HPDE6-E6E7 (cell line): Measurements from ENCODE around the gene SPARC.
A peak's percentile ranks its signal among the peaks of the same experiment; 100 is the strongest.
"Not testable (repeated sequence)": the region's sequence is repeated elsewhere in the genome, so short reads cannot be mapped to it uniquely, and the experiment has no call there.

Source experiments
- DNase-seq: peaks from one replicate; pipeline ENCODE4 v3.0.0; 2011; ENCODE audit warnings: missing footprints; ENCODE audit errors: extremely low spot score

Gene SPARC, protein sequence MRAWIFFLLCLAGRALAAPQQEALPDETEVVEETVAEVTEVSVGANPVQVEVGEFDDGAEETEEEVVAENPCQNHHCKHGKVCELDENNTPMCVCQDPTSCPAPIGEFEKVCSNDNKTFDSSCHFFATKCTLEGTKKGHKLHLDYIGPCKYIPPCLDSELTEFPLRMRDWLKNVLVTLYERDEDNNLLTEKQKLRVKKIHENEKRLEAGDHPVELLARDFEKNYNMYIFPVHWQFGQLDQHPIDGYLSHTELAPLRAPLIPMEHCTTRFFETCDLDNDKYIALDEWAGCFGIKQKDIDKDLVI

DNA sequence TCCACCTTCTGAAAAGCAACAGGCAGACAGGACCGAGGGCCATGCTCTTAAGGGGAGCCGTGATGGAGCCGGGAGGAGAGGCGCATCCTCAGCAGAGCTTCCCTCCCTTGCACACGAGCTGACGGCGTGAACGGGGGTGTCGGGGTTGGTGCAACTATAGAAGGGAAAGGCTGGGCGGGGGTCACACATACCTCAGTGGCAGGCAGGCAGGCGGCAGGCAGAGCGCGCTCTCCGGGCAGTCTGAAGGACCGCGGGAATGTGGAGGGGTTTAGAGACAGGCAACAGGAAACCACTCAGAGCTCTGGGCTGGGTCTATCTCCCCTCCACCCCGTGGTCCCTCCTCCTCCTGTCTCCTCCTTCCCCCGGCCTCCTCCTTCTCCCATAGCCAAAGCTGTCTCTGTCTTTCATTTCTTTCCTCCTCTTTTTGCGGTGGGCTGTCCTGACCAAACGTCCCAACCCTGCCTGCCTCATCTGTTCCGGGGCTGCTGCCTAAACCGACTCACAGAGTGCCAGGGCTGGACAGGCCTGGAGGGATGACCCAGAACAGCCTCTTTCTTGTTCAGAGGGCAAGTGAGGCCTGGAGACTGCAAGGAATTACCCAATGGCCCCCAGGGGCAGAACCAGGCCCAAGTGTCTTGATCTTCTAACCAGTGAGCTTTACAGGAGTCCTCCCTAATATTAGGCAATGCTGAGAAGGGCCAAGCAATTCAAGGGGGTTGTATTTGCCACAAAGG, at the start of gene SPARC:
Gene SPARC, minus strand, starts transcription at position 242 of the 734 bp plus-strand sequence. CDS start 10,727 bp downstream, outside the sequence.
- DNase-seq: peak; percentile 67

GRCh38 chr5:151735646-151736045, 48.9 kb upstream of the SPARC start:
- no peak for DNase-seq

DNA sequence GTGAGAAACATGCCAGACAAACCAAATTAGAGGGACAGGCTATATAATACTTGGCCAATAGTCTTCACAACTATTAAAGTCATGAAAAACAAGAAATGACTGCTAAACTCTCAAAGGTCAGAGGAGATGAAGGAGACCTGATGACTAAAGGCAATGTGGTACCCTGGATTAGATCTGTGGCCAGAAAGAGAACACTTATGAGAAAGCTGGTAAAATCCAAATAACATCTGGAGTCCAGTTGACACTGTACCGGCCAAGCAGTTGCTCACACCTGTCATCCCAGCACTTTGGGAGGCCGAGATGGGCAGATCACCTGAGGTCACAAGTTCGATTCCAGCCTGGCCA, 47.3 kb upstream of the SPARC start:
- no peak for DNase-seq

DNA sequence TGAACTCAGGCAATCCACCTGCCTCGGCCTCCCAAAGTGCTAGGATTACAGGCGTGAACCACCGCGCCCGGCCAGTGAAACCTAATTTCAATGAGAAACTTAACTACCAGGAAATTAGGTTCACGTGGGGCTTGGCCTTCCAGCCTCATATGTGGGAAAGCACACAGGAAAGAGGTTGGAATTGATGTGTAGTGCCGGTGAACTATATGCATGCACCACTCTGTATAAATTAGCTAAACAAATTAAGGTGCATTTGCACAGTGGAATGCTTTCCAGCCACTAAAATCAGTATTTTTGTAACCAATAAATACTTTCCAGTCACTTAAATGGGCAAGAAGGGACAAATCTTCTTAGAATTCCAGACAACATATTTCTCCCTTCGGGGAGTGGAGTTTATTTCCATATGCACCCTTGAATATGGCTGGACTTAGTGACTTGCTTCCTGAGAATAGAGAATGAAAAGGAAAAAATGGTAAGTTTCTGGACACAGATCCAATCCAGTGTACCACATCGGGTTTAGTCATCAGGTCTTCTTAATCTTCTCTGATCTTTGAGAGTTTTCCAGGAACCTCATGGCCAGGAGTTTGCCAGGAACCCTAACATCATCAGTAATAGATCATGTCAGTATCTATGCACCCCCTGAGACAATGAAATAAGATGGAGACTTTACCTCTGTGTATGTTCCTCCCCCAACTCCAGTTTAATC, 46.8 kb upstream of the SPARC start:
- no peak for DNase-seq

- DNase-seq: no peak
Observed at GRCh38 chr5:151730381-151730780, 43.7 kb upstream of the SPARC start.

GRCh38 chr5:151729597-151729996, 42.9 kb upstream of the SPARC start:
- not testable (repeated sequence) for DNase-seq

GRCh38 chr5:151724360-151724759, 37.6 kb upstream of the SPARC start:
- no peak for DNase-seq

DNA sequence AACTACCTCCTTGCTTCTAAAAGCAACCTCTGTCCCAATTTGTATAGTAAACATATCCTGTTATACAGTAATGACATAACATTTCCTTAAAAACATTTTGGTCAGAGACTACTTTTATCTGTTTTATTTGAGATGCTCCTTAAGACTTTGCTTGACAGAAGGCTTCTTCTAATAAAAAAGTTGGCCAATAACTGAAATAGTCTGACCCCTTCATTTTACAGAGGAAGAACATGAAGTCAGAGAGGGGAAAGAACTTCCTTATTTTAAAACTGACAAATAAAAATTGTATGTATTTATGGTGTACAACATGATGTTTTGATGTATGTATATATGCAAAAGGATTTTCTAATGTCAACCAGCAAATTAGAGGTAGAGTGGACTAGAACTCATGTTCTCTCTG, 35.8 kb upstream of the SPARC start:
- no peak for DNase-seq

- no peak for DNase-seq
Observed at GRCh38 chr5:151721812-151722391, 35.2 kb upstream of the SPARC start.

DNA sequence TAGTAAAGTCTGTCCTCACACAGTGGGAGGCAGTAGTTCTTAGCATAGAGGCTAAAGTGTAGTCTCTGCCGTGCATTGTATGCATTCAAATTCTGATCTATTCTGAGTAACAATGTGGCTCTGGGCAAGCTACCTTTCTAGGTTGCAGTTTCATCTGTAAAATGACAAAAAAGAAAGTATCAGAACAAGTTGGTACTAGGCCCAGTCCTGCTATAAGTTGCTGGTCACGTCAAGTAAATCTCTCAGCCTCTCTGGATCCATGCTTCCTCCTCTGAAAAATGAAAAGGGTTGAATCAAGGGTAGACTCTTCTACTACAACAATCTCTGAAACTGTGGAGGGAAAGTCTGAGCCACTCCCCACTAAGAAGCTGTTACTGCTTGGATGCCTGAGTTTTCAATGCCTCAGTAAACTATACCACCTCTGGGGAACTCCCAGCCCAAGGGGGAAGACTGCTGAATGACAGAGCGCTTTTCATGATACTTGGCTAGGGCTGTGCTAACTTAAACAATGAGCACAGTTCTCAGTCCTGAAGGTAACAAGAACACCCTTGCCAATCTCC, 34.5 kb upstream of the SPARC start:
- DNase-seq: no peak

DNA sequence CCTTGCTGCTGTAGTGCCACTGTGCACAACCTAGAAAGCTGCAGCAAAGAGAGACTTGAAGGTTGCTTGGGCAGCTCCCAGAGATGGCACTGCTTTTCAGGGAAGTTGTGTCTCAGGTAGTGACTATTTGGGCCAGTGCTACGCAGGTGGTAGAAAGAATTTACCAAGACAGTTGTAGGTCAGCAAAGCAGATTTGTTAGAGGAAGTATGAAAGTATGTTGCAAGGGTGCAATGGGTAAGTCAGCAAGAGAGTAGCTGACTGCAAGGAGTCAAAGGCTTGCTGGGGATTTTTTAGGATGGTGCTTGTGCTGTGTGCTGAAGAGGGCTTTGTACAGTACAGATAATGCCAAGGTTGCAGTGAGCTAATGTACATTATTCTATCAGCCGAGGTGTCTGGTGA, 33.5 kb upstream of the SPARC start:
- no peak for DNase-seq

- DNase-seq: no peak
Observed at GRCh38 chr5:151719228-151720000, 32.7 kb upstream of the SPARC start.

GRCh38 chr5:151718646-151719045, 31.9 kb upstream of the SPARC start:
- no peak for DNase-seq

- DNase-seq: no peak
Observed at GRCh38 chr5:151718153-151718552, 31.4 kb upstream of the SPARC start.

GRCh38 chr5:151717416-151717815, 30.7 kb upstream of the SPARC start:
- no peak for DNase-seq

DNA sequence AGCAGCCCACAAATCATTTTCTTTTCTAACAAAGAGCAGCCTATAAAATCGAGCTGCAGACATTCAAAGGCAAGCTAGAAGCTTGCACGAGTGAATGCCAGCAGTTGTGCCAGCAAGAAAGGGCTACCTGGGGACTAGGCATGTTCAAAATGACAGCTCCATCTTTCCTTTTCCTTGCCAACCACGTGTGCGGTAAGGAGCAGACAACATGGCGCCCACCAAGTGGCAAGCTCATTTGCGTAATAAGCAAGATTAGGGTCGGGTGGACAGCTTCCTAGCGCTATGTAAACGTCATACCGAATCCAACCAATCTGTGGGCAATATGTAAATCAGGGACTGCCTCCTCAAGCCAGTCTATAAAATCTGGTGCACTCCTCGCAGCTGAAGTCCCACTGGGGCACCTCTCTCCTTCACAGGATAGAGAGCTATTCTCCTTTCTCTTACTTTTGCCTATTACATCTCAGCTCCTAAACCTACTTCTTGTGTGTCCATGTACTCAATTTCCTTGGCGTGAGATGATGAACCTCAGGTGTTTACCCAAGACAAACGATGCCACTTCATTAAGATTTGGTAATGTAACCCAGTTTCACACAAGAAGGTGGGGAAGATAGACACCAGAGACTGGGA, 22.5 kb upstream of the SPARC start:
- DNase-seq: no peak

DNA sequence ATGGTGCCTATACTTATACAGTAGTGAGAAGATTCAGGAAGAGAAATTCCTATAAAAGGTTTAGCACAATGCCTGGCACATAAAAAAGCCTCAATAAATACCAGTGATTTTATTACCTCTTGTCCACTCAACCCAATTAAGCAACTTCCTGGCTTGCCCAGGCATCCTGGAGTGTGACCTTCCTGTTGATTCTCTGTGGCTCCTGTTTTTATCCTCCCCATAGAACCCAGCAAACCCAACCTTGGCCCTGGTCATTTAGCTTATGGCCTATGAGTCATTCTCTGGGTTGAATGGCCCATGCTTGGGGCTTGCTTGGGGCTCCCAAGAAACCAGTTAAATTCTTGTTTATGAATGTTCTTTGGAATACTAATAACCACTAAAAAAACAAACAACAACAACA, 21.4 kb upstream of the SPARC start:
- DNase-seq: no peak

DNA sequence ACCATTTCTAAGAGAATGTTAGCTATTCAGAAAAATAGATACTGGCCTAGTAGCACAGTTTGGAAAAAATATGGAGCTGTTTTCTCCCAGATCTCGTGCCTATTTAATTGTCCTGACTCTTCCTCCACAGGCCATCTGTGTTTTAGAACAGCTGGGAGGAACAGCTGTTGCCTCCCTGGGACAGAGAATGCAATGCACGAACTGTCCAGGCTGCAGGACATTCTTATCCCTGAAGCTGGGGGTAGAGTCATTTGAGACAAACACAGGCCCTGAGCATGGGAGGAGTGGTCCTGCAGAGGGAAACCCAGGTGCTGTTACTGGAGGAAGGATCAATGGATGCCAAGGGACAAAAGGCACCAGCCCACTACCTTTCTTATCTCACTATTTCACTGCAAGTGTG, 20.9 kb upstream of the SPARC start:
- DNase-seq: no peak

DNA sequence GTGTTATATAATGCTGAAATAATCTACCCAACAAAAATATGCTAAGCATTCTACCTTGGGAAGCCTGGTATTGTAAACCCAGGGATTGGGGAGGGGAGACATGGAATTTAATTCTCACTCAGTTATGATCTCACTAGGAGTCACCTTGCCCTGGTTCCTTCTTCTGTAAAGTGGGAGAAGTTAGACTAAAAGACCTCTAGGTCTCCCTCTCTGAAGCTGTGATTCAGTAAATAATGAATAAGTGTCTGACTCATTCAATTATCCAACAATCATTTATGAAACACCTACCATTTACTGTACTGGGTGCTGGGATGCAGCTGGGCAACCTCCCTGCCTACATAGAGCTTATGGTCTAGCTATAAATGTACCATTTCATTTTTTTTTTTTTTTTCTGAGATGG, 20.2 kb upstream of the SPARC start:
- DNase-seq: no peak

GRCh38 chr5:151703780-151704179, 17.1 kb upstream of the SPARC start:
- no peak for DNase-seq

DNA sequence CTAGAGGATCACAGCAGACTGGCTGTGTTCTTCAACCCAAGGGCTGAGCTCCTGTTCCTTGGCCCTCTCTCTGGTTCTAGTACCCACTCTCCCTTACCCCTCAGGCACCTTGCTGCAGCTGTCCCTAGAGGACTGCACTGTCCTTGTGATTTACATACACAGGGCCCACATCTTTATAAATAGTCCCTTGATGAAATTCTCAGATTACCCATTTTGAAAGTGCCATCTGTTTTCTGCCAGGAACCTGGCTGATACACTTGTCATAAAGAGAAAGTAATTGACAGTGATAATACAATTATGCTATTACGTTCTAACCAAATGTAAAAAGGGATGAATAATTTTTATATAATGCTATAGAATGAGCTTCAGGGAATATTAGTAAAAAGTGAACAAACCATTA, 16.5 kb upstream of the SPARC start:
- no peak for DNase-seq
